Activated CD4-positive, alpha-beta T cell treated with anti-CD3 and anti-CD28 coated beads, Interleukin-2, amount 50 U/mL, for 16 hours (primary cell): ENCODE data around the gene GRID1.
"Not testable (repeated sequence)": the region's sequence is repeated elsewhere in the genome, so short reads cannot be mapped to it uniquely, and the experiment has no call there.

Experiments used
- DNase-seq: peaks from one replicate; pipeline ENCODE4 v3.0.0-alpha.2; 2020

Gene GRID1

DNA sequence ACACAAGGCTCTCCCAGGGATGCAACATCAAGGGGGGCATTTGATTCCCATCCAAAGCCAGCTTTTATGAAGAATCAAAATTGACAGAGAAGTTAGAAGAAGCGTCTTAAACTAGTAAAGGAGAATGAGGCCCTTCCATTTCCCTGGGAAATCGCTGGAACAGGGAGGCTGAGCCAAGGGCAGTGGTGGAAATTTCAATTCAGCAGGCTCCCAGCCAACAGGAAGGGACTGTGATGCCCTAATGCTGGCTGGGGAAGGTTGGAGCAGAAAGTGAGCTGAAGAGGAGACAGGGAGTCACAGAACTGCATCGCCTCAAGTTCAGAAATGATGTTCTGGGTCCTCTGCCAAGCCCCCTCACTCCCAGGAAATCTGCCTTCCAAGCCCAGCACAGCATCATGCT lies 517.3 kb downstream of the GRID1 start:
- no peak for DNase-seq

- no peak for DNase-seq
These were observed 517.8 kb downstream of the GRID1 start for GRCh38 chr10:85848756-85849155.

DNA sequence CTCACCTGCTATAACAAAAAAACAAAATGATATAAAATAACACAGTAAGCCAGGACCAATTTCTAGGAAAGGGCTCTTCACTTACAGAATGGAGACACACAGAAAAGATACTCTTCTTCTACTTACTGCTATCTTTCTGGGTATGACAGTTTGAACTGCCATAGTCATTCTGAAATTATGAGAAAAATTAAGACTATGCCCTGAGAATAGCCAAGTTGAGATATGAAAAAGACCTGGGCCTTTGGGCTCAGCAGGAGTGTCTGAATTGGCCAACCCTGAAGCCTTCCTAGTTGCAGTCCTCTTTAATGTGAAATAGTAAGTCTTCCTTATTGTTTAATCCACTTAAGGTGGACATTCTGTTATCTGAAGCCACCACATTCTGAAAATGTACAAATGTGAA lies 519.5 kb downstream of the GRID1 start:
- DNase-seq = peak; percentile 50

- DNase-seq = not testable (repeated sequence)
These were observed 527.9 kb downstream of the GRID1 start for GRCh38 chr10:85838660-85839059.

- no peak for DNase-seq
These were observed 533.6 kb downstream of the GRID1 start for GRCh38 chr10:85832988-85833387.

GRCh38 chr10:85831422-85831821 lies 535.2 kb downstream of the GRID1 start:
- no peak for DNase-seq

- DNase-seq = no peak
These were observed 540.2 kb downstream of the GRID1 start for GRCh38 chr10:85826377-85826776.

GRCh38 chr10:85811405-85811804 lies 555.2 kb downstream of the GRID1 start:
- DNase-seq = no peak

DNA sequence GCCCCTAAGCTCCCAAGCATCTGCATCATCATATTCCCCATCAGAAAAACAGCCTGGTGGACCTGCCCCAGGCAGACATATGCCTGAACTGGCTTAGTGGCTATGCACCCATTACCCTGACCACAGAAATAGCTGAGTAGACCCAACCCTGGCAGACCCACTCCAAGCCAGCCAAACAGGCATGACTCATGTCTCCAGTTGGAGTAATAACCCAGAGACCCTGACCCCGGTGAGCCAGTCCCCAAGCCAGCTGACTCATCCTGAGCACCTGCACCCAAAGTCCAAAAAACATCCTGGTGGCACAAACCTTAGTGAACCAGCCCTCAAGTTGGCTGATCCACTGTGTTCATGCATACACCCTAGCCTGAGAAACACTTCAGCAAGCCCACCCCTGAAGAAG lies 555.9 kb downstream of the GRID1 start:
- no peak for DNase-seq

DNA sequence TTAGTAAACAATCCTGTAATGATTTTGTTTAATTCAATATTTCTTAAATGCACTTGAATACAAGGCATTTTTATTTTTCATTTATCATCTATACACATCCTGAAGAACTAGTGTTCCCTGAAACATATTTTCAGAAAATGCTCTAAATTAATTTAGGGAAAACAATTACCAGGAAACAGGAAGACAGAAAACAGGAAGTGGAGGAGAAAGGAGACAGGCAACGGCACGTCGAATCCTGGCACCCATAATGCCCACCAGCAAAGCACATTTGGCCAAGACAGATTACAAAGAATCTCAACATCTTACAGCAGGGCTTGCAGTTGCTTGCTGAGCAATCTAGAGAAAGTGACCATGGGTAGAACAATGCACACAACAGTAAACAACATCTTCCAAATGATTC lies 571.1 kb downstream of the GRID1 start:
- no peak for DNase-seq

DNA sequence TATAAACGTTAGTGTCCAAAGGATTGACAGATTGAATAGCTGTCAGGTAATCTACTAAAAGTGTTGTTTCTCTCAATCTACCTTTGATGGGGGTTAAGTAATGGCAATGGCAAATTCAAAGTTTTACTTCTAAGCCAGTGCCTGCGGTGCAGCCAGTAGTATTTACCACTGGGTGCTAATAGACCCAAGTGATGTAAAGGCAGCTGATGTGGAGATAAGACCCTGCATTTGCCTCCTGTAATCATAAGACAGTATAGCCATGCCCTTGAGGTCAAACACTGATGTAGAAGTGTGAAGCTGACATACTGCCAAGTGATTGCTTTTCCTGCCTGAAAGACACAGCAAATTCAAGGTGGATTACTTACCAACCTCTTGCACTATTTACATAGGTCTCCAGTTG lies 572.0 kb downstream of the GRID1 start:
- no peak for DNase-seq

DNA sequence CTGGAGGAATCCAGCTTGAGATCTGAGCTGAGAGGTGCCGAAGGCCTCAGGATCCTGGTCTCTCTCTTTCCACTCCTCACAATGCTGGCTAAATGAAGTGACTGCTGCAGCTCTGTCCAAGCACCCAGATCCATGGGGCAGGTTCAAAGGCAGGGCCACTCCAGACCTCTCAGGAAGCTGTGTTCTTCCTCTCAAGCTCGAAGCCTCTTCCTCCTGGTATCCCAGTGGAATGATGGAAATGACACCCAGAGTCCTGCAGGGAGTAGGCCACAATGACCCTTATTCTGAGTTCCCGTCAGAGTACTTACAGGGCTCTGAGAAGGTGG lies 574.1 kb downstream of the GRID1 start:
- DNase-seq = no peak

- peak; percentile 6 for DNase-seq
These were observed 574.6 kb downstream of the GRID1 start for GRCh38 chr10:85791818-85792532.

DNA sequence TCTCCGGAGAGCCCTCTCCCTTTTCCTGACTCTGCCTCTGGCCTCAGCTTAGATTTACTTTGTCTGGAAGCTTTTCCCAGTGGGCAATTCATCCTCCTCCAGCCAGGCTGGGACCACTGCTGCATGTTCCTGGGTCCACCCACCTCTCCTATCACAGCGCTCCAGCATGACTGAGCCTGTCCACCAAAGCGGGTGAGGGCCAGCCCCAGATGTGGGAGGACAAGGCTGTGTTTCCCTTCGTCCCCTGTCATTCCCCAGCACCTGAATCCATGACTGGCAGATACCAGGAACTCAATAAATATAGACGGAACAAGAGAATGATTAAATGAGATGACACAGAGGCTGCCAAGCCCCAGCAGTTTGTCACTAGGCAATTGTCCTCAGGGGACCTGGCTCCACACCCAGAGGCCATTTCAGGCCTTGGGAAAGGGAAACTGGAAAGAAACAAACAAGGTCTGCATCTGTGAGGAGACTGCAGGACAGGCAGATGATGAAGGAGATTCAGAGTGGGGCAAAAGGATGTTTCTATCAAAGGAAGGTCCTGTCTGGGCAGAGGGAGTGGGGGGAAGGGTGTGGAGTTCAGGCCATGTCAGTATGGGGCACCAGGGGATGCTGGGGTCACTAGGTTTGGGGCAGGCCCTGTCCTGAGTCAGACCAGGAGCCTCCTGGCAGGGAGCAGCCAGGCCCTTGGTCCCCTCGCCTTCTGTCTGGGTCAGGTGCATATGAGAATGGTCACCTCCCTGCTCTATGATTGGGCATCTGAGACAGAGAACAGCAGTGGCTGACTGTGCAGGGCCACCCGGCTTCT lies 576.4 kb downstream of the GRID1 start:
- DNase-seq = no peak

- DNase-seq = no peak
These were observed 577.5 kb downstream of the GRID1 start for GRCh38 chr10:85789125-85789524.

- no peak for DNase-seq
These were observed 578.0 kb downstream of the GRID1 start for GRCh38 chr10:85788570-85788969.

DNA sequence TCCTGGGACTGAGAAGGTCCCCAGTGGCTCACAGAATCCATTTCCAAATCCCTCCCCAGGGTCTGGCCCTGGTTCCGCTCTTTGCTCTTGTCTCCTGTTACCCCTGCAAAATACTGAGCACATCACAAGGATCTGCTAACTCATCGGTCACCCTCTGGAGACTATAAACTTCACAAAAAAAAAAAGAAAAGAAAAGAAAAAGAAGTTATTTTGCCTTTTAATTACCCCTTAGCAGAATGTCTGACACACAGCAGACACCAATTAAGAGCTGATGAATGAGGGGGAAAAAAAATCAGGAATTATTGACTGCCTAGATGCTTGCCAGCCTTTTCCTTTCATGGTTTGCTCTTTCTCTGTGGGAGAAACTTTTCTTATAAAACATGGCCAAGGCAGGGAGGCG lies 578.7 kb downstream of the GRID1 start:
- DNase-seq = no peak

GRCh38 chr10:85787393-85787792 lies 579.2 kb downstream of the GRID1 start:
- DNase-seq = no peak

GRCh38 chr10:85786401-85786899 lies 580.1 kb downstream of the GRID1 start:
- peak; percentile 9 for DNase-seq

DNA sequence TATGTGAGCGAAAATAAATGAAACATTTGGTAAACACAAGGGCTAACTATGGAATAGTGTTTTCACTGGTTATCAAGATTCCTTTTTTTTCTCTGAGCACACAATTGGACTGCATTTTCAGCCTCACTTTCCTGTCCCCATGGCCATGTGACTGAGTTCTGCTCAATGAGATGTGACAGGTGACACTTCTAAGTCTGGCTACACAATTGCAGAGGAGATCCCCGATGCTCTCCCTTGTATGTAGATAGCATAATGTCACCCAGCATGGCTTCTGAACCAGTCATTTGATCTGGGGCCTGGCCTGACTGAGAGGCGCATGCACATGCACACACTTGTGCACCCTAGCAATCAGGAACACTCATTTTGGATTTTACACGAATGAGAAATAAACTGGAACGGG lies 581.8 kb downstream of the GRID1 start:
- no peak for DNase-seq

GRCh38 chr10:85781404-85781803 lies 585.2 kb downstream of the GRID1 start:
- DNase-seq = no peak

- DNase-seq = no peak
These were observed 588.5 kb downstream of the GRID1 start for GRCh38 chr10:85778074-85778473.

DNA sequence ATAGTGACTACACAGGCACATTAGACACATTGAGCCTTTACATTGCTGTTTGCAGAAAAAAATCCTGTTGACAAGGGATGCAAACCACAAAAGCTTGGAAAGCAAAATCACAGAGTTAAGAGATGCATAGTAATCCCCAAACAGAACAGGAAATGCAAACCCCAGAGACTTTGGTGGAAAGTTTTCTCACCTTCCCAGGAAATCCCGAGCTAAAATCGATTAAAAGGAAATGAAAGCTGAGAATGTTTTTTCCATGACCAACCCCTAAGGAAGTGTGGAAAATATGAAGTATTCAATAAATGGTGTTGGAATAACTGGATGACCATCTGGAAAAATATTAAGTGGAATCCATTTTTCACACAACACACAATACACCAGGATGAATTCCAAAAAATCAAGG lies 598.7 kb downstream of the GRID1 start:
- no peak for DNase-seq

GRCh38 chr10:85764108-85764507 lies 602.5 kb downstream of the GRID1 start:
- DNase-seq = no peak
